ENCODE data around the gene ARAP2.

The ARAP2 gene

DNA sequence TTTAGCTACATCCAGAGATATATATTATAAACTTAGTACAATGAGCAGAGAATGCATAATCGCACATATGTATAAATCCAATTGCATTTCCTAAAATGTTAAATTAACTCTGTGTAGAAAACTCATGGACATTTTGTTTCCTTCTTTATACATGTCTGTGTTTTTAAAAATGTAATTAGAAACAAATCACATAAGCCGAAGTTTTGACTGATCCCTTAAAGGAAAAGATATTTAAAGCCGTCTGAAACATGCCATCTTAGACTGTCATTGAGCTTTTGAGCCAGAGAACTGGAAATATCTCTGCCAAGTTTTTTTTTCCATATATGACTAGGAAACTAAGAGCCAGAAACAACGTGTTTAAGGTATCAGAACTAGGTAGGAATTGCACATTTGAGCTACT lies 107.0 kb downstream of the ARAP2 start:
- DNase-seq (ENCODE audit: extremely low read depth, low read depth), result no peak
- H3K4me3 ChIP-seq (replicated peaks; ENCODE audit: low read depth, low read length), result no peak overlapping the region
- TF ChIP-seq, protein P1, sequence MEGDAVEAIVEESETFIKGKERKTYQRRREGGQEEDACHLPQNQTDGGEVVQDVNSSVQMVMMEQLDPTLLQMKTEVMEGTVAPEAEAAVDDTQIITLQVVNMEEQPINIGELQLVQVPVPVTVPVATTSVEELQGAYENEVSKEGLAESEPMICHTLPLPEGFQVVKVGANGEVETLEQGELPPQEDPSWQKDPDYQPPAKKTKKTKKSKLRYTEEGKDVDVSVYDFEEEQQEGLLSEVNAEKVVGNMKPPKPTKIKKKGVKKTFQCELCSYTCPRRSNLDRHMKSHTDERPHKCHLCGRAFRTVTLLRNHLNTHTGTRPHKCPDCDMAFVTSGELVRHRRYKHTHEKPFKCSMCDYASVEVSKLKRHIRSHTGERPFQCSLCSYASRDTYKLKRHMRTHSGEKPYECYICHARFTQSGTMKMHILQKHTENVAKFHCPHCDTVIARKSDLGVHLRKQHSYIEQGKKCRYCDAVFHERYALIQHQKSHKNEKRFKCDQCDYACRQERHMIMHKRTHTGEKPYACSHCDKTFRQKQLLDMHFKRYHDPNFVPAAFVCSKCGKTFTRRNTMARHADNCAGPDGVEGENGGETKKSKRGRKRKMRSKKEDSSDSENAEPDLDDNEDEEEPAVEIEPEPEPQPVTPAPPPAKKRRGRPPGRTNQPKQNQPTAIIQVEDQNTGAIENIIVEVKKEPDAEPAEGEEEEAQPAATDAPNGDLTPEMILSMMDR (IDR thresholded peaks at IDR 0.05; ENCODE audit: low read depth, low read length, missing control alignments), result no peak

DNA sequence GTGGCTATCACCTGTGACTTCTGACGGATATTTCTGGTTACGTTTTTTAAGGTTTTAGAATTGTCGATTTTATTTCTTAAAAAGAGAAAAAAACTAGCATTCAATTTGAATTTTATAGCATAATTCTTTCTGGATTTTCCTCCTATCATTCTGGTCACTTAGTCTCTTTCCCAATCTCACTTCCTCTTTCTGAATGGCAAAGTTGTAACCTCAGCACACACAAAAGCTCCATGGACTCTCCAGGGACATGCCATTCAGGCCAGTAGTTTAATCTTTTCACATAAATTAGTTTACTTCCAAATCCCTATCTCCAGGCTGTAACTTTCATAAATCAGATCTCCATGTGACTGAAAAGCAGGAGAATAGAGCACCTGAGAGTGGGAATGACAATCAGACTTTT lies 110.7 kb downstream of the ARAP2 start:
- TF ChIP-seq, protein P1 (IDR thresholded peaks at IDR 0.05; ENCODE audit: low read depth, low read length, missing control alignments), result no peak
- H3K4me3 ChIP-seq (replicated peaks; ENCODE audit: low read depth, low read length), result no peak overlapping the region
- DNase-seq (ENCODE audit: extremely low read depth, low read depth), result no peak

DNA sequence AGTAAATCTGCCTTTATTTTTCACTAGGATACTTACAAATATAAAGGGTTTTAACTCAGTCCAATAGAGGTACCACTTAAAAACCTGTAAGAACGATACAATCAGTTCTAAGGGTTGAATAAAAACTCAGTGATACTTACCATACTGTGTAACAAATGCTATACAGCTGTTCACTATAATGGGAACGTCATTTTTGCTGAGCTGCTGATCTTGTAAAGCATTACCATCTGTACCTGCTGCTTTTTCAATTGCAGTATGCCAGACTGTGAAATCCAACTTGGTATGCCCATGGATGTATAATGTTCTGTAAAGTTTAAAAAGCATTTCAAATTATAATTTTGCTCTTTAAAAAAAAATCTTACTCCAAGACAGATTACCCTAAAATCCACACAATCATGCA lies 111.2 kb downstream of the ARAP2 start:
- no peak for DNase-seq (ENCODE audit: extremely low read depth, low read depth)
- TF ChIP-seq, protein P1 (IDR thresholded peaks at IDR 0.05; ENCODE audit: low read depth, low read length, missing control alignments), result no peak
- H3K4me3 ChIP-seq (replicated peaks; ENCODE audit: low read depth, low read length), result no peak overlapping the region

DNA sequence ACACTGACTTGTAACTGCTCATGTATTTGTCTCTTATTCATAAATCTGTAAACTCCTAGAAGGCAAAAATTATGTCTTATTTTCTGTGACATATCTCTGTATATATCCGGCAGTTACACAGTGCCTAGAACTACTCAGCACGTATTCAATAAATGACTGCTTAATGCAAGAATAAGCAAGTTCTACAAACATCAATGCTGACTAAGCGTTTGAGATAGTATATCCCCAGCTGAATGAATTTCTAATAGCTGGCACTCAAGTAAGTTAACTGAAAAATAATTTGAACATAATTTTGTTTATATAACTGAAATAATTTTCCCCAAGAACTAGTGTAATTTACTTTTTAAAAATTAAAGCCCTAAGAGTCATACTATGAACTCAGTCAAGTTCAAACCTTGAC lies 113.7 kb downstream of the ARAP2 start:
- H3K4me3 ChIP-seq (replicated peaks; ENCODE audit: low read depth, low read length), result no peak overlapping the region
- TF ChIP-seq, protein P1 (IDR thresholded peaks at IDR 0.05; ENCODE audit: low read depth, low read length, missing control alignments), result no peak
- DNase-seq (ENCODE audit: extremely low read depth, low read depth), result no peak

DNA sequence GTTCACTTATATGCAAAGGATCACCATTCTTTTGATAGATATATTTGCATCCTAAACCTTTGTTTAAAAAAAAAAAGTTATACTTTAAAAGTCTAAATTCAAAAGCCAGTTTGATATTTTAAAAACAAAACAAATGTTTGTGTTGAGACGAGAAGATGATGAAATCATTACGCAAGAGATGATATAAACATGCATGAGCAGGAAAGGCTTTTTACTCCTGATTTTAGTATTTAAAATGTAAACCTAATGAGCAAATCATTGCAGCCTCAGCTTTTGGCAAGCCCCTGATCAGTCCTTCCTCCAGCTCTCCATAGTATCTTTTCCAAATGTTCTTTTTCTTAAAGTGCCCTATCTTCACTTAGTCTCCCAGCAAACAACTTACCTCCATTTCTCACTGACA lies 115.6 kb downstream of the ARAP2 start:
- H3K4me3 ChIP-seq (replicated peaks; ENCODE audit: low read depth, low read length), result no peak overlapping the region
- DNase-seq (ENCODE audit: extremely low read depth, low read depth), result no peak
- TF ChIP-seq, protein P1 (IDR thresholded peaks at IDR 0.05; ENCODE audit: low read depth, low read length, missing control alignments), result no peak

DNA sequence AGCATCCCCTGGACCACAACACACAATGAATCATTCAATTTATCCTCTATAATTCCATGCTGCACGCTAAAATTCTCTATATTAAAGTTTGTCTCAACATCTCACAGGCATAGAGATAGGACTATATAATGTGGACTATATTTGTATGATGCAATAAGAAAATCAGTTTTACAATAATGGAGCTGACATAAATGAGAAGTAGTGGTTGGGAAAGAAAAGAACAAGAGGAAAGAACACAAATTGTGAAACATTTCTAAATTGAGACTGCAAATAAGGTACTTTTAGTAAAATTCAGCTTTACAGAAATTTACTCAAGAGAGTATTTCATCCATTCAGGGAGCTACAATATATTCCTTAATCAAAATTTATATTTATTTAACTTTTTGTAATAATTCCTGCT lies 120.4 kb downstream of the ARAP2 start:
- TF ChIP-seq, protein P1 (IDR thresholded peaks at IDR 0.05; ENCODE audit: low read depth, low read length, missing control alignments), result no peak
- DNase-seq (ENCODE audit: extremely low read depth, low read depth), result no peak
- no peak overlapping the region for H3K4me3 ChIP-seq (replicated peaks; ENCODE audit: low read depth, low read length)

DNA sequence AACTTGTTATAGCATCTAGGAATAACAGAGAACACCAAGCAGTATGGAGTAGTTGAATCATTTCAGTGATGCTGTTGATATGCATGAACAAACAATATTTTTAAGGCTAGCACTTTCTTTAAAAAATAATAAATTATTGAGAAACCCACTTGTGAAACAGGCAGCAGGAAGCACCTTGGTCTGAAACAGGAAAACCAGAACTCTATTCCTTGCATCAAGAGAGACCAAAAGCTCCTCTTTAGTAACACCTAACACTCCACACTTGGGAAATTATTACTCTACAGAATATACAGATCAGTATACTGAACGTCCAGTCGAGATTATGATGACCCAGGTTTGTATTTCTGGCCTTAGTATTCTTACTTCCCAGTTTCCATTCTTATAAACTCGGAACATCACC lies 129.0 kb downstream of the ARAP2 start:
- TF ChIP-seq, protein P1 (IDR thresholded peaks at IDR 0.05; ENCODE audit: low read depth, low read length, missing control alignments), result no peak
- H3K4me3 ChIP-seq (replicated peaks; ENCODE audit: low read depth, low read length), result no peak overlapping the region
- no peak for DNase-seq (ENCODE audit: extremely low read depth, low read depth)

Data from HFF-Myc (cell line).